ENCODE data around the gene PNKP. TPM values are rescaled to one million over a fixed set of nuclear protein-coding genes. Genes with fewer than 3 reads are reported as not detected.

PNKP gene
- total and polyA plus RNA-seq, 10 of the 15 experiments (the other 5 are each of a cell fraction or from before 2014, with no cell fraction given), result 2.9 to 82.3 (median 33.2) TPM

DNA sequence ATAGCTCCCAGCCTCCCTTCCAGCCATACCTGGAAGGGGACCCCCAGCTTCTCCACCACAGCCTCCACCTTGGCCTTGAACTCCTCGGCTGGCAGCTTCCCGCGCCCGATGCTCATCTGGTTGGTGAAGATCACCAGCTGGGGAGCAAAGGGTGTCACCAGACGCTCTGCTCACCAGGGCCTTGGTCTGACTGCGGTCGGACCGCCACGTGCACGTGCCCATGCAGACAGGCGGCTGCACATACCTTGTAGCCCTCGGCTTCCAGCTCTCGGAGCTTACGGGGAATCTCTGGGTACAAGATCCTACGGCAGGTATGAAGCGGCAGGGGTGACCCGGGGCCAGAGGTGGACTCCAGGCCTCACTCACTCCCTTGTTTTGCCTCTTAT lies 3.4 kb downstream of the PNKP start:
- H3K4me2 ChIP-seq (ENCODE audit: control insufficient read depth, insufficient read depth), result no peak overlapping the region
- H4K20me1 ChIP-seq (ENCODE audit: control insufficient read depth, insufficient read depth), result no peaks in the 10 kb centered on the region
- no peaks in the 10 kb centered on the region for H3K27me3 ChIP-seq (replicated peaks in 1 of 2; ENCODE audit: control insufficient read depth in 2 of 2, insufficient read depth in 2 of 2, low read length in 1 of 2)
- WGBS (ENCODE audit: insufficient coverage, insufficient replicate concordance, low lambda C conversion rate, missing lambda C conversion rate), result 98% methylated on average over 17 of the region's 17 CpGs
- CTCF ChIA-PET, result interaction anchor here (1.5 kb wide), 1 partner anchor 13 kb away, joined by 3 read pairs; the partner anchor contains the start of gene PTOV1
- RAD21 ChIA-PET (ENCODE audit: unreplicated experiment), result interaction anchor here (1.3 kb wide), 1 partner anchor 13 kb away, joined by 3 read pairs; the partner anchor contains the start of gene PTOV1
- POLR2A ChIA-PET, result interaction anchor here (0.5 kb wide), 1 partner anchor 155 kb away, joined by 4 read pairs; no protein-coding TSS in a partner anchor
- peaks cover 18% of the 10 kb centered on the region for H3K79me2 ChIP-seq (ENCODE audit: control insufficient read depth, insufficient read depth, low read length)
- H3K9me3 ChIP-seq (replicated peaks; ENCODE audit: control insufficient read depth, insufficient read depth, low read length), result no peaks in the 10 kb centered on the region
- no TSS peak for BruUV-seq (replicated peaks)
- DNase-seq (ENCODE audit: low read depth, low spot score) (no peak), ATAC-seq (no peak), FAIRE-seq (no peak)
- peaks cover 12% of the 10 kb centered on the region for H3K4me1 ChIP-seq (ENCODE audit: control insufficient read depth, insufficient read depth, low read length)
- peaks cover 9 to 22% of the 10 kb centered on the region in 2 experiments for H3K36me3 ChIP-seq (ENCODE audit: control insufficient read depth in 2 of 2, insufficient read depth in 2 of 2, low read length in 1 of 2)
- no peak overlapping the region for H3K27ac ChIP-seq (ENCODE audit: control insufficient read depth, insufficient read depth)
- no peak overlapping the region for H2AFZ ChIP-seq (ENCODE audit: control insufficient read depth, low read depth, low read length)
- TF ChIP-seq SIN3A (IDR thresholded peaks at IDR 0.05; ENCODE audit: low read depth, low read length) (no peak), POLR2A (IDR thresholded peaks at IDR 0.05; ENCODE audit: low read depth, low read length) (0 out of 2 replicates have a peak, but pooled peaks have one; percentile 20), IRF4 (IDR thresholded peaks at IDR 0.05; ENCODE audit: low read depth, low read length) (no peak)
- no peak overlapping the region for H3K9ac ChIP-seq (ENCODE audit: control insufficient read depth, insufficient read depth, low read length)
- SMC1A ChIA-PET (ENCODE audit: uncharacterized antibody, unreplicated experiment), result no interaction called here
- intact Hi-C loops (cut with micrococcal nuclease; ENCODE audit: unreplicated experiment), result no loop called here
- H3K4me3 ChIP-seq, result no peak overlapping the region
- in situ Hi-C loops (cut with MboI), result no loop called here

DNA sequence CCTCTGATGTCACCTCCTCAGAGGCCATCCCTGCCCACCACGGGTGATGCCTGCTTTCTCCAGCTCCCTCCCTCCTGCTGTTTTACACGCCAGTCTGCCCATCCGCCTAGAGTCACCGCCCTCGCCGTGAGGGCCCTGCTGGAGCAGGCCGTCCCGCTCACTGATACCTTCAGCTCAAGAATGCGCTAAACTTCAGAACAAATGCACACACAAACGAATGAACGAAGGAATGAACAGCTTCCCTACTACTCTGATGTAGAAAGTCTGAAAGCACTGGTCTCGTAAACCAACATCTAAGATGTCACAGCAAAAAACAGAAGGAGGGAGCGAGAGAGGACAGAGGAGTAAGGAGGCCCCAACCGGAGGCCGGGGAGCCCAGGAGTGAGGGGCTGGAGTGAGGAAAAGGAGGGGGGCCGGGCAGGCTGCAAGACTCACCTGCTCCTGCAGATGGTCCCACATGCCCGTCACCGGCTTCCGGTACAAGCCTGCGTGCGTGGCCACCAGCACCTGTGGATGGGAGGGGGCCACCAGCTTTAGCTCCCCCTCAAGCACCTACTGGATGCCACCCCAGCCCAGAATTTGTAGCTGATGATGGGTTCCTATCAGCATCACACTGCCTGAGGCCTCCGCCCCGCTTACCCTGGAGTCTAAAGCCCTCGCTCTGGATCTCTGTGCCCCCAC lies 4.0 kb downstream of the PNKP start:
- DNase-seq (ENCODE audit: low read depth, low spot score), result no peak
- ATAC-seq, result no peak
- Histone ChIP-seq H3K36me3 (ENCODE audit: control insufficient read depth in 2 of 2, insufficient read depth in 2 of 2, low read length in 1 of 2) (peaks cover 9 to 26% of the 10 kb centered on the region in 2 experiments), H3K4me2 (ENCODE audit: control insufficient read depth, insufficient read depth) (no peak overlapping the region), H3K4me1 (ENCODE audit: control insufficient read depth, insufficient read depth, low read length) (peaks cover 8% of the 10 kb centered on the region), H2AFZ (ENCODE audit: control insufficient read depth, low read depth, low read length) (no peak overlapping the region), H3K9ac (ENCODE audit: control insufficient read depth, insufficient read depth, low read length) (no peak overlapping the region), H3K79me2 (ENCODE audit: control insufficient read depth, insufficient read depth, low read length) (peaks cover 18% of the 10 kb centered on the region), H3K27ac (ENCODE audit: control insufficient read depth, insufficient read depth) (no peak overlapping the region), H3K27me3 (replicated peaks in 1 of 2; ENCODE audit: control insufficient read depth in 2 of 2, insufficient read depth in 2 of 2, low read length in 1 of 2) (no peaks in the 10 kb centered on the region), H3K4me3 (no peak overlapping the region), H4K20me1 (ENCODE audit: control insufficient read depth, insufficient read depth) (no peaks in the 10 kb centered on the region), H3K9me3 (replicated peaks; ENCODE audit: control insufficient read depth, insufficient read depth, low read length) (no peaks in the 10 kb centered on the region)
- in situ Hi-C loops (cut with MboI) (no loop called here), intact Hi-C loops (cut with micrococcal nuclease; ENCODE audit: unreplicated experiment) (no loop called here)
- RAD21 ChIA-PET (ENCODE audit: unreplicated experiment), result interaction anchor here (1.3 kb wide), 1 partner anchor 13 kb away, joined by 3 read pairs; the partner anchor contains the start of gene PTOV1
- no TSS peak for BruUV-seq (replicated peaks)
- TF ChIP-seq SMAD5 (IDR thresholded peaks at IDR 0.05; ENCODE audit: low read depth), result no peak
- TF ChIP-seq, protein P1, sequence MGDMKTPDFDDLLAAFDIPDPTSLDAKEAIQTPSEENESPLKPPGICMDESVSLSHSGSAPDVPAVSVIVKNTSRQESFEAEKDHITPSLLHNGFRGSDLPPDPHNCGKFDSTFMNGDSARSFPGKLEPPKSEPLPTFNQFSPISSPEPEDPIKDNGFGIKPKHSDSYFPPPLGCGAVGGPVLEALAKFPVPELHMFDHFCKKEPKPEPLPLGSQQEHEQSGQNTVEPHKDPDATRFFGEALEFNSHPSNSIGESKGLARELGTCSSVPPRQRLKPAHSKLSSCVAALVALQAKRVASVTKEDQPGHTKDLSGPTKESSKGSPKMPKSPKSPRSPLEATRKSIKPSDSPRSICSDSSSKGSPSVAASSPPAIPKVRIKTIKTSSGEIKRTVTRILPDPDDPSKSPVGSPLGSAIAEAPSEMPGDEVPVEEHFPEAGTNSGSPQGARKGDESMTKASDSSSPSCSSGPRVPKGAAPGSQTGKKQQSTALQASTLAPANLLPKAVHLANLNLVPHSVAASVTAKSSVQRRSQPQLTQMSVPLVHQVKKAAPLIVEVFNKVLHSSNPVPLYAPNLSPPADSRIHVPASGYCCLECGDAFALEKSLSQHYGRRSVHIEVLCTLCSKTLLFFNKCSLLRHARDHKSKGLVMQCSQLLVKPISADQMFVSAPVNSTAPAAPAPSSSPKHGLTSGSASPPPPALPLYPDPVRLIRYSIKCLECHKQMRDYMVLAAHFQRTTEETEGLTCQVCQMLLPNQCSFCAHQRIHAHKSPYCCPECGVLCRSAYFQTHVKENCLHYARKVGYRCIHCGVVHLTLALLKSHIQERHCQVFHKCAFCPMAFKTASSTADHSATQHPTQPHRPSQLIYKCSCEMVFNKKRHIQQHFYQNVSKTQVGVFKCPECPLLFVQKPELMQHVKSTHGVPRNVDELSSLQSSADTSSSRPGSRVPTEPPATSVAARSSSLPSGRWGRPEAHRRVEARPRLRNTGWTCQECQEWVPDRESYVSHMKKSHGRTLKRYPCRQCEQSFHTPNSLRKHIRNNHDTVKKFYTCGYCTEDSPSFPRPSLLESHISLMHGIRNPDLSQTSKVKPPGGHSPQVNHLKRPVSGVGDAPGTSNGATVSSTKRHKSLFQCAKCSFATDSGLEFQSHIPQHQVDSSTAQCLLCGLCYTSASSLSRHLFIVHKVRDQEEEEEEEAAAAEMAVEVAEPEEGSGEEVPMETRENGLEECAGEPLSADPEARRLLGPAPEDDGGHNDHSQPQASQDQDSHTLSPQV (IDR thresholded peaks at IDR 0.05), result no peak
- TF ChIP-seq BACH1 (IDR thresholded peaks at IDR 0.05; ENCODE audit: borderline replicate concordance), result no peak
- 96% methylated on average over 24 of the region's 24 CpGs for WGBS (ENCODE audit: insufficient coverage, insufficient replicate concordance, low lambda C conversion rate, missing lambda C conversion rate)
- no peak for FAIRE-seq
- POLR2A ChIA-PET, result interaction anchor here (0.5 kb wide), 1 partner anchor 154 kb away, joined by 4 read pairs; no protein-coding TSS in a partner anchor
- CTCF ChIA-PET, result interaction anchor here (1.4 to 1.5 kb wide), 2 partner anchors 10 to 13 kb away, joined by 3 read pairs; partner anchors contain the start of gene PTOV1
- SMC1A ChIA-PET (ENCODE audit: uncharacterized antibody, unreplicated experiment), result no interaction called here
